Measurements from ENCODE around the gene ABCB8.
"Not testable (repeated sequence)": the region's sequence is repeated elsewhere in the genome, so short reads cannot be mapped to it uniquely, and the experiment has no call there.

Gene ABCB8

DNA sequence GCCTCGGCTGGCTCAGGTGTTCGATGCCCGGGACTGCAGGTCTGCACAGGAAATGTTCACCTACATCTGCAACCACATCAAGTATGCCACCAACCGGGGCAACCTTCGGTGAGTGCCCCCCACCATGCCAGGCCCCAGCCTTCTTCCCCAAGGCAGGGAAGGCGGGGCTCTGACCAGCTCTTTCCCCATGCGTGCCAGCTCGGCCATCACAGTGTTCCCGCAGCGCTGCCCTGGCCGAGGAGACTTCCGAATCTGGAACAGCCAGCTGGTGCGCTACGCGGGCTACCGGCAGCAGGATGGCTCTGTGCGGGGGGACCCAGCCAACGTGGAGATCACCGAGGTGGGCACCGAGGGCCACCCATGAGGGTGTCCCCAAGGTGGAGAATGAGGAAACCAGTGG, 29.9 kb upstream of the ABCB8 start:
- no peak for DNase-seq

DNA sequence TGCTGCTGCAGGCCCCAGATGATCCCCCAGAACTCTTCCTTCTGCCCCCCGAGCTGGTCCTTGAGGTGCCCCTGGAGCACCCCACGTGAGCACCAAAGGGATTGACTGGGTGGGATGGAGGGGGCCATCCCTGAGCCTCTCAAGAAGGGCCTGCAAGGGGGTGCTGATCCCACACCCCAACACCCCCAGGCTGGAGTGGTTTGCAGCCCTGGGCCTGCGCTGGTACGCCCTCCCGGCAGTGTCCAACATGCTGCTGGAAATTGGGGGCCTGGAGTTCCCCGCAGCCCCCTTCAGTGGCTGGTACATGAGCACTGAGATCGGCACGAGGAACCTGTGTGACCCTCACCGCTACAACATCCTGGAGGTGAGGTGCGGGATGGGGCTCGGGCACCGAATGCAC, 29.2 kb upstream of the ABCB8 start:
- DNase-seq: no peak

DNA sequence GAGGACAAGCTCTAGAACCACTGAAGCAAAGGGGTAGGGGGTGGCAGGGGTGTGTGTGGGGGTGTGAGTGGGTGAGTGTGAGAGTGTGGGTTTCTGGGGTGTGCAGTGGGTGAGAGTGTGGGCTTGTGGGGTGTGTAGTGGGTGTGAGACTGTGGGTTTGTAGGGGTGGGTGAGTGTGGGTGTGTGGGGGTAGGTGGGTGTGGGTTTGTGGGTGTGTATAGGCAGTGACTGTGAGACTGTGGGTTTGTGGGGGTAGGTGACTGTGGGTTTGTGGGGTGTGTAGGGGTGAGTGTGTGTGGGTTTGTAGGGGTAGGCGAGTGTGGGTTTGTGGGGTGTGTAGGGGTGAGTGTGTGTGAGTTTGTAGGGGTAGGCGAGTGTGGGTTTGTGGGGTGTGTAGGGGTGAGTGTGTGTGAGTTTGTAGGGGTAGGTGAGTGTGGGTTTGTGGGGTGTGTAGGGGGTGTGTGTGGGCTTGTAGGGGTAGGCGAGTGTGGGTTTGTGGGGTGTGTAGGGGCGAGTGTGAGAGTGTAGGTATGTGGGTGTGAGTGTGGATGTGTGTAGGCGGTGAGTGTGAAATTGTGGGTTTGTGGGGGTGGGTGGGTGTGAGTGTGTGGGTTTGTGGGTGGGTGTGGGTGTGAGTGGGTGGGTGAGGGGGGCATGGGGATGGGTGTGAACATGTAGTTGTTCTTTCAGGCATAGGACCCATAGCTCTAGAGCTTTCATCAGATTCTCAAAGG, 28.6 kb upstream of the ABCB8 start:
- no peak for DNase-seq

DNA sequence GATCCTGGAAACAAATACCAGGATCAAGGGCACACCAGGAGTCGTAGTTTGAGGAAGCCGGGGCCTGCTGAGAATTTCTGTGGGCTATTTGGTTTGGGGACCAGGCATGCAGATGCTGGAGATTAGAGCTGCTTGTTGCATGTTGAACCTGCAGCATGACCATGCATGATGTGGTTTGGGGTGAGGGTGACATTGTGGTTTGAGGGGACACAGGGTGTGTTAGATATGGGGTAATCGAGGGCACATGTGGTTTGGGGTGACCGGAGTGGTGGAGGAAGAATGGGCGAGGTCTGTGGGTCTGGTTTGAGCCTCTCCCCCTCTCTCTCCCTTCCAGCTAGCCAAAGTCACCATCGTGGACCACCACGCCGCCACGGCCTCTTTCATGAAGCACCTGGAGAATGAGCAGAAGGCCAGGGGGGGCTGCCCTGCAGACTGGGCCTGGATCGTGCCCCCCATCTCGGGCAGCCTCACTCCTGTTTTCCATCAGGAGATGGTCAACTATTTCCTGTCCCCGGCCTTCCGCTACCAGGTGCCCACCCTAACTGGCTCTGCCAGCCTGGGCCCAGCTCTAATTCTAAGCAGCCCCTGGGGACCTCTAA, 27.3 kb upstream of the ABCB8 start:
- no peak for DNase-seq

DNA sequence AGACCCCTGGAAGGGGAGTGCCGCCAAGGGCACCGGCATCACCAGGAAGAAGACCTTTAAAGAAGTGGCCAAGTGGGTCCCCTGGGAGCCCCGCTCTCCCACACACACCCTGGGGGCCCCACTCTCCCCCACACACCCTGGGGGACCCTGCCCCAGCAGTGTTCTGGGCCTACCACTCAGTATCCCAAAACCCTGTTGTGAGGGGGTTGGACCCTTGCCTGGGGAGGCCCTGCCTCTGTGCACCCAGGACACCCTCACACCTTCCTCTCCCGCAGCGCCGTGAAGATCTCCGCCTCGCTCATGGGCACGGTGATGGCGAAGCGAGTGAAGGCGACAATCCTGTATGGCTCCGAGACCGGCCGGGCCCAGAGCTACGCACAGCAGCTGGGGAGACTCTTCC, 26.7 kb upstream of the ABCB8 start:
- no peak for DNase-seq

DNA sequence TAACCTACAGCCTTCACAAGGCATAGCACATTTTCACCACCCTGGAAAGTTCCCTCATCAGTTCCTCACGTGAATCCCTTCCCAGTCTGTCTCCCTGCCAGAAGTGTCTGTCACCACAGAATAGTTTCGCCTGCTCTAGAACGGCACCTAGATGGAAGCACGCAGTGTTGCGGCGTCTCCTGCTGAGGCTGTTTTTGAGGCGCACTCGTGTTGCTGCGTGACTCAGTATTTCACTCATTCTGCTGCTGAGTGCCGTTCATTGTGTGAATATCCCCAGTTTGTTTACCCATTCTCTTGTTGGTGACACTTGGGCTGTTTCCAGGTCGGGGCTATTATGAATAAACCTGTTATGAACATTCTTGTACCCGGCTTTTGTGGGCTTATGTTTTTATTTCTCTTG, 24.7 kb upstream of the ABCB8 start:
- DNase-seq: no peak

DNA sequence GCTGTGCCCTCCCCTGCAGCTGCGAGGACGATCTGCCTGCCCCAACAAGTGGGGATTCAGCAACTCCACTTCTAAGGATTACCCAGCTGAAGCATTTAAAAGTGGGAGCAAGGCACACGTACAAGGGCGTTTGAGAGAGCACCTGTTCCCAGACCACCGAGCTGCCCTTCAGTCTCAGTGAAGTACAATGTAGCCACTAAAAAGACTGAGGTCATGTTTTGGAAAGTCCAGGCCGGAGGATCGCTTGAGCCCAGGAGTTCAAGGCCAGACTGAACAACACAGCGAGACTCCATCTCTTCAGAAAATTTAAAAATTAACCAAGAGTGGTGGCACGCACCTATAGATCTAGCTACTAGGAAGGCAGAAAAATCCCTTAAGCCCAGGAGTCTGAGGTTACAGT, 22.7 kb upstream of the ABCB8 start:
- no peak for DNase-seq

DNA sequence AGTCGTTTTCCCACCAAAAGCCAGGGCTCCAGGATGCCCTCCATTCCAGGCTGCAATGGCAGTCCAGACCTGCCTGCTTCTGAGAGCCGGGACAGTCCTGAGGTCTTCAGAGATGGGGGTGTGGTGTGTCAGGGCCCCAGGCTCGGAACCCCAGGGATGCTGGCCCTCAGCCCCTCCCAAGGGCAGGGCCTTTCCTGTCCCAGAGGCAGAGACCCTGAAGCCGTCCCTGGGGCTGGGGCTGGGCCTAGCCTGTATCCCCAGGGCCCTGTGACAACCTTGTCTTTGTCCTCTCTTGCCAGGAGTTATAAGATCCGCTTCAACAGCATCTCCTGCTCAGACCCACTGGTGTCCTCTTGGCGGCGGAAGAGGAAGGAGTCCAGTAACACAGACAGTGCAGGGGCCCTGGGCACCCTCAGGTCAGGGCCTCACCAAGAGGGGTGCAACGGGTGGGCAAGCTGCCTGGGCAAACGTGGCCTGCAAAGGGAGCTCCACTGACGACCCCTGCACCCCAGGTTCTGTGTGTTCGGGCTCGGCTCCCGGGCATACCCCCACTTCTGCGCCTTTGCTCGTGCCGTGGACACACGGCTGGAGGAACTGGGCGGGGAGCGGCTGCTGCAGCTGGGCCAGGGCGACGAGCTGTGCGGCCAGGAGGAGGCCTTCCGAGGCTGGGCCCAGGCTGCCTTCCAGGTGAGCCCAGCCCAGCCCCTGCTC, 21.5 kb upstream of the ABCB8 start:
- DNase-seq: no peak

DNA sequence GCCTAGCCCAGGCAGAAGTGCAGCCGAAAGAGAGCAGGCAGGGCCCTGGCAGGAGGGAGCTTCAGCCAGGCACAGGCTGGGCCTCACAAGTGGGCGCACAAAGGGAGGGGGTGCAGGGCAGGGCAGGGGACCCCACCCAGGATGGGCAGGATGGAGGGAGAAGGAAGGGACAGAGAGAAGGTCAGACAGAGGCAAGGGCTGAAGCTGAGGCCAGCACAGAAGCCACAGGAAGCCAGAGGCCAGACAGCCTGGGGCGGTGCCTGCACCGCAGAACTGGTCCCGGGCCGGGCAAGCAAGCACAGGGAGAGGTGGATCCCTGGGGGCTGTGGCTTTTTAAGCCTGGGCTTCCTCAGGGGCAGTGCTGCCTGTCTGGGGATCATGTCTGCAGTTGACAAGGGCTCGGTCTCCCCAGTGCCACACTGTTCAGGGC, 20.8 kb upstream of the ABCB8 start:
- no peak for DNase-seq

DNA sequence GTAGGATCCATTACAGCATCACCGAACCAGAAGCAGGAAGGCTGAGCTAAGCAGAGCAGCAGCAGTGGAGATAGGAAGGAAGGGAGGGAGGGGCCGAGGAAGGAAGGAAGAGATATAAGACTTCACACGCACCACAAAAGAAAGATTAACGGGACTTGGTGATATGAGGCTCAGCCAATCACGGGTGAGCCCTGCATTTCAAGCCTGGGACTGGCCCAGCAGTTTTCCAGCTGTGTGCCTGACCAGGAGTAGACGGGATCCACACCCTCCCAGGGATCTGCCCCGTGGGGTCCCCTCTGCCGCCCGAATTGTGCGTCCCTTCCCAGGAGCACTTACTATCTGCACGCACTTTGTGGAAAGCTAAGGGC, 20.1 kb upstream of the ABCB8 start:
- peak in 5 of 6 experiments; percentile 19 to 66 (median 43) for DNase-seq

DNA sequence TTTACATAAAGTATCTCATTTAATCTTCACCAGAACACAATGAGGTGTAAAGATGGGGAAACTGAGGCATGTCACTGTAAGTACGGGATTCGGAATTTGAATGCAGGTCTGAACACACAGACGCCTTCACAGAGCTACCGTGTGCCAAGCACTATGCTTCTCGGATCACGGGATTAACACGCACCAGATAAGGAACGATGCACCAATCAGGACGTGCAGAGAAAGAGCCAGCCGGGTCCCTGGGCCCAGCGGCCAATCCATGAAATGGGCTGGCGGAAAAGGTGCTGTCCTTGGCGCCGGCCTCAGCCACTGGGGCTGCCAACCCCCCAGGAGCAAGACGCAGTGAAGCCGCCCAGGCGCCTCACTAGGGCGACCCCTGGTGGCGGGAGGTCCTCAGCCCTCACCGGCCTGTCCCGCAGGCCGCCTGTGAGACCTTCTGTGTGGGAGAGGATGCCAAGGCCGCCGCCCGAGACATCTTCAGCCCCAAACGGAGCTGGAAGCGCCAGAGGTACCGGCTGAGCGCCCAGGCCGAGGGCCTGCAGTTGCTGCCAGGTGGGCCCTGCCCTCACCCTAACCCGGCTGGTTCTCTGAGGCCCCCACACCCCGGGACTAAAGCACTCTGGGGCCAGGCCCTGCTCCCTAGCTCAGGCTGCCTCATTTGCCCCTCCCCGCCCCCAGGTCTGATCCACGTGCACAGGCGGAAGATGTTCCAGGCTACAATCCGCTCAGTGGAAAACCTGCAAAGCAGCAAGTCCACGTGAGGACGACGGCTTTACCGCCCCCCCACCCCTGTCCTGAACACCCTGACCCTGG, 19.5 kb upstream of the ABCB8 start:
- peak; percentile 30 to 85 (median 66) for DNase-seq

DNA sequence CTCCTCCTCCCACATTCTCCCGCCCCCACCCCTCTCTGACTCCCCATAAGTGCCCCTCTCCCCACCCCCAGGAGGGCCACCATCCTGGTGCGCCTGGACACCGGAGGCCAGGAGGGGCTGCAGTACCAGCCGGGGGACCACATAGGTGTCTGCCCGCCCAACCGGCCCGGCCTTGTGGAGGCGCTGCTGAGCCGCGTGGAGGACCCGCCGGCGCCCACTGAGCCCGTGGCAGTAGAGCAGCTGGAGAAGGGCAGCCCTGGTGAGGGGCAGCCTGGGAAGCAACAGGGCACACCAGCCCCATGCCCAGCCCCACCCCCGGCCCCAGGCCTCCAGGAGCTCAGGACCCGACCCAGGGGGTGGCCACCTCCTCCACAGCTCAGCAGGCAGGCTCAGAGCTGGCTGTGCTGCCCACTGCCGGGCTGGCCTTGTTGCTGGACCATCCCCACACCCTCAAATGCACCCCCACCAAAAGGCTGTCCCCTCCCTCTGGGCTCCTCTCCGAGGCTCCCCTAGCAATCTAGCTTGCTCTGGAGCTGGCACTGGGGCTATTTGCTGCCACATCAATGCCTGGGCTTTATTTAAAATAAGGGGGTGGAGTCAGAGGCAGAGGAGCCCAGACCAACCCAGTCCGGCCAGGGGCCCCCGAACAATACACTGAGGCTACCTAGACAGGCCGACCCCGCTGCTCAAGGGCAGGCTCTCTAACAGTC, 18.8 kb upstream of the ABCB8 start:
- no peak for DNase-seq

DNA sequence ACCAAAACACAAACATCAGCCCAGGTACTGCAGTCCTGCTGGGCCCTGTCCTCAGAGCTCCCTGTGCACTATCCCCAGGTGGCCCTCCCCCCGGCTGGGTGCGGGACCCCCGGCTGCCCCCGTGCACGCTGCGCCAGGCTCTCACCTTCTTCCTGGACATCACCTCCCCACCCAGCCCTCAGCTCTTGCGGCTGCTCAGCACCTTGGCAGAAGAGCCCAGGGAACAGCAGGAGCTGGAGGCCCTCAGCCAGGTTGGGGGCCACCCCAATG, 18.3 kb upstream of the ABCB8 start:
- no peak for DNase-seq

DNA sequence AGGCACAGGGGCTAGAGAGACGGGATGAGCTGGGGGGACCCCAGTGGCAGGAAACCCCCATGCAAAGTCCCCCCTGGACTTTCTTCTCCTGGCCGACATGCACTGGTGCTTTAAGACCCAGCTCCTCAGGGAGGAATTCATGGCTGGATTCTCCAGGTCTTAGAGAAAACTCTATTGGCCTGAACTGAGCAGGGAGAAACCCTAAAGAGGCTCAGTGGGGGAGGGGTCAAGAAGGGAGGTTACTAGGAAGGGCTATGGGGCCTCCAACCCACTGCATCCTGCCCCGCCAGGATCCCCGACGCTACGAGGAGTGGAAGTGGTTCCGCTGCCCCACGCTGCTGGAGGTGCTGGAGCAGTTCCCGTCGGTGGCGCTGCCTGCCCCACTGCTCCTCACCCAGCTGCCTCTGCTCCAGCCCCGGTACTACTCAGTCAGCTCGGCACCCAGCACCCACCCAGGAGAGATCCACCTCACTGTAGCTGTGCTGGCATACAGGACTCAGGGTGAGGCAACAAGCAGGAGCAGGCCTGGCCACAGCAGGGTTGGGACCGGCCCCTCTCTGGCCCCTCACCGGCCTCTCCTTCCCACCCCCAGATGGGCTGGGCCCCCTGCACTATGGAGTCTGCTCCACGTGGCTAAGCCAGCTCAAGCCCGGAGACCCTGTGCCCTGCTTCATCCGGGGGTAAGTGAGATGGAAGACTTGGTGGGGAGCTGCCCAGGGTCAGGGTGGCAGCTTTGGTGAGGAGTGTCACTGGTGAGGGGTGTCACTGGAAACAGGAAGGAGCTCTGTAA, 17.7 kb upstream of the ABCB8 start:
- DNase-seq: peak in 5 of 6 experiments; percentile 13 to 41 (median 29)

DNA sequence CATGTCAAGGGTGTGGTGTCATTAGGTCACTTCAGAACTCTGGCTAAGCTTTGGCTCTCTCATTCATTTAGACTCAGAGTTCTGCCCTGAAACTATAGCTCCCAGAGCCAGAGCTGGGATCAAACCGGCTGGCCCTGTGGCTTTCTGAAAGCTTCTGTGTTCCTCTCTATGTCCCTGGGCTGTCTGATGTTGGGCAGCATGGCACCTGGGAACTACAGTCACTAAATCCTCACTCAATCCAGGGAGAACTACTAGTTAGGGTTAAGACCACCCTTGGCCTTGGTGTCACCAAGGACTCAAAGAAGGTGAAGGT, 17.2 kb upstream of the ABCB8 start:
- peak in 1 of 6 experiments; percentile 13 for DNase-seq

DNA sequence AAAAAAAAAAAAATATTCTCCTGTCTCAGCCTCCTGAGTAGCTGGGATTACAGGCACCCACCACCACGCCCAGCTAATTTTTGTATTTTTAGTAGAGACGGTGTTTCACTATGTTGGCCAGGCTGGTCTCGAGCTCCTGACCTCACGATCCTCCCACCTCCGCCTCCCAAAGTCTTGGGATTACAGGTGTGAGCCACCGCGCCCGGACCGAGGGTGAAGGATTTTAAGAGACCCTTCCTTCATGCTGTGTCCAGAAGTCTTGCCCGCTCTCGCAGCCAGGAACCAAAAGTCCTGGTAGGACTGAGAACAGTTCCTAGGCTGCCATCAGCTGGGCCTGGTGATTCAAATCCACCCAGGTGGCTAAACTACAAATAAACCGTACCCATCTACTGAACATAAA, 16.6 kb upstream of the ABCB8 start:
- DNase-seq: not testable (repeated sequence)

DNA sequence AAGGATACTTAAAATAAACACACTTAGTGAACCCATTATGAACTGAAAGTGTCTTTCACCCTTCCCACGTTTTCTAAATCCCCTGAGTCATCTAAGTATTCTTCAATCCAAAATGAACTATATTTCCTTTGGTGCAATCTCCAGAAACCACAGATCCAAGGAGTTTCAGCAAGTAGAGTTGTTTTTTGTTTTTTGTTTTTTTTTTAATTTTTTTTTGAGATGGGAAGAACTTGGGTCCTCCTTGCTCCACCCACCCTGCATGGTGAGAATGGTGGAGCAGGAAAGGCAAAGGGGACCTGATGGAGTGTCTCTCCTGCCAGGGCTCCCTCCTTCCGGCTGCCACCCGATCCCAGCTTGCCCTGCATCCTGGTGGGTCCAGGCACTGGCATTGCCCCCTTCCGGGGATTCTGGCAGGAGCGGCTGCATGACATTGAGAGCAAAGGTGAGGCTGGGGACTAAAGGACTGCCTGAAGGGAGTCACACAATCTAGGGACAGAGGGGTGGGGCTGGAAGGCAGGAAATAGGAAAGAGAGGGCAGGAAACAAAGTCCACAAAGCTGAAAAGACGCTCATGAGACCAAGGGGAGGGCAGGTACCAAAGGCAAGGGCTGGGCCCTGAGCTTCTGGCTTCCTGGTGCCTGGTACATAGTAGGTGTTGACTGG, 16.1 kb upstream of the ABCB8 start:
- DNase-seq: no peak

DNA sequence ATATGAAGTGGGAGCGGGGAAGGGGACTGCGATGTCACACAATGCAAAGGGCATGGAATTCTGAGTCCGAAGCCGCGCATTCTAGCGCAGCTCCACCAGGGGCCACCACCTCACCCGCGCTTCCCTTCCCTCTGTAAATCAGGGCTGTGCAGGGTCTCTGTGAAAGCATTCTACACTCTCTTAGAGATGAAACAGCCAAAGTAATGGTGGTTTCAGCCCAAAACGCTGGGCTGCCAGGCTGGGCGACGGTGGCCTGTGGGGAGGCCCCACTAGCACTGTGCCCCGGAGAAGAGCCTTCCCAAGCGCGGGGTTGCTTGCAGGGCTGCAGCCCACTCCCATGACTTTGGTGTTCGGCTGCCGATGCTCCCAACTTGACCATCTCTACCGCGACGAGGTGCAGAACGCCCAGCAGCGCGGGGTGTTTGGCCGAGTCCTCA, 15.3 kb upstream of the ABCB8 start:
- DNase-seq: peak in 3 of 6 experiments; percentile 14 to 56 (median 34)

DNA sequence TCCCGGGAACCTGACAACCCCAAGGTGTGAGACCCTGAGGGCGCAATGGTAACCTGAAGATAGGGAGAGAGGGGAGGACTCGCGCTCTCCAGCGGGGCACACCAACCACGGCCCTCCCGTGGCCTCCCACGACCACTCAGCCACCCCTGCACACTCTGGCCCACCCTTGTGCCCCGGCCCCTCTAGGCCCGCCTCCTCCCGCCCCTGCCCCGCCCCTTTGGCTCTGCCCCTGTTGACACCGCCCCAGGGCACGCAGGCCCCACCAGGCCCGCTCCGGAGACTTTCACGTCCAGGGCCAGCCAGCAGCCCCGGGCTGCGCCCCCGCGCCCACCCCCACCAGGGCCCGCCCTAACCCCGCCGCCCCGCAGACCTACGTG, 14.9 kb upstream of the ABCB8 start:
- DNase-seq: no peak

DNA sequence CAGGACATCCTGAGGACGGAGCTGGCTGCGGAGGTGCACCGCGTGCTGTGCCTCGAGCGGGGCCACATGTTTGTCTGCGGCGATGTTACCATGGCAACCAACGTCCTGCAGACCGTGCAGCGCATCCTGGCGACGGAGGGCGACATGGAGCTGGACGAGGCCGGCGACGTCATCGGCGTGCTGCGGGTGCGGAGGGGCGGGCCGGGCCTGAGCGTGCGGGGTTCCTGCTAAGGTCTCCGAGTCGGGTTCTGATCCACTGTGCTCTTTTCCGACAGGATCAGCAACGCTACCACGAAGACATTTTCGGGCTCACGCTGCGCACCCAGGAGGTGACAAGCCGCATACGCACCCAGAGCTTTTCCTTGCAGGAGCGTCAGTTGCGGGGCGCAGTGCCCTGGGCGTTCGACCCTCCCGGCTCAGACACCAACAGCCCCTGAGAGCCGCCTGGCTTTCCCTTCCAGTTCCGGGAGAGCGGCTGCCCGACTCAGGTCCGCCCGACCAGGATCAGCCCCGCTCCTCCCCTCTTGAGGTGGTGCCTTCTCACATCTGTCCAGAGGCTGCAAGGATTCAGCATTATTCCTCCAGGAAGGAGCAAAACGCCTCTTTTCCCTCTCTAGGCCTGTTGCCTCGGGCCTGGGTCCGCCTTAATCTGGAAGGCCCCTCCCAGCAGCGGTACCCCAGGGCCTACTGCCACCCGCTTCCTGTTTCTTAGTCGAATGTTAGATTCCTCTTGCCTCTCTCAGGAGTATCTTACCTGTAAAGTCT, 14.3 kb upstream of the ABCB8 start:
- DNase-seq: peak; percentile 83 to 94 (median 92)

DNA sequence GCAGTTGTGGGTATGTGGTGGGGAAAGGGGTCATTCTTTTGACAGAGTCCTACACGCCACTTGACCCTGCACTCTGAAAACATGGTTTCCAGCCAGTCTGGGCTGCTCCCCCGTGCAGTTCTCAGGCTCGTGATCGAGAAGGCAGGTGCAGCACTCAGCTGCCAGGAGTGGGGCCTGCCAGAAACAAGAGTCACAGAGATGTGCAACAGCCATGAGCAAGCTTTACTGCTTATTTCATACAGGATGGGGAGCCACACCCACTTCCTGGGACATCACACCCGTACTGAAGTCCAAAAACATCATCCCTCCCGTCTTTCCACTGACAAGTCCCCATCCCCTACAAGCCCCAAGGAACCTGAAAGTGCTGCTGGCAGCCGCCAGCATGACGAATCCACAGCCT, 13.3 kb upstream of the ABCB8 start:
- peak in 5 of 6 experiments; percentile 19 to 34 (median 24) for DNase-seq
